ENCODE measurements around the gene DNAJC7.
"Not testable (repeated sequence)": the region's sequence is repeated elsewhere in the genome, so short reads cannot be mapped to it uniquely, and the experiment has no call there.

DNA sequence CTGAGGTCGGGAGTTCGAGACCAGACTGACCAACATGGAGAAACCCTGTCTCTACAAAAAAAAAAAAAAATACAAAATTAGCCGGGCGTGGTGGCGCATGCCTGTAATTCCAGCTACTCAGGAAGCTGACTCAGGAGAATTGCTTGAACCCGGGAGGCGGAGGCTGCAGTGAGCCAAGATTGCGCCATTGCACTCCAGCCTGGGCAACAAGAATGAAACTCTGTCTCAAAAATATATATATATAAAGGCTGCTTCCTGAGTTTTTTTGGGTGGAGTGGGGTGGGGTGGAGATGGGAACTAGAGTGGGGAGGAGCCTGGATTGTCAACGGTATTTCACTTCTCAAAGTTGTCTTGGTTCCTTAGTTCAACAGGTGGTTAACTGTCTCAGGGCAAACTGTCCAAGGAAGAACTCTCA, 7.0 kb downstream of the DNAJC7 start:
- not testable (repeated sequence) for TF ChIP-seq EZH2 (IDR thresholded peaks at IDR 0.05; ENCODE audit: borderline replicate concordance, low read depth, low read length, poor library complexity, severe bottlenecking)
- TF ChIP-seq, protein P1, sequence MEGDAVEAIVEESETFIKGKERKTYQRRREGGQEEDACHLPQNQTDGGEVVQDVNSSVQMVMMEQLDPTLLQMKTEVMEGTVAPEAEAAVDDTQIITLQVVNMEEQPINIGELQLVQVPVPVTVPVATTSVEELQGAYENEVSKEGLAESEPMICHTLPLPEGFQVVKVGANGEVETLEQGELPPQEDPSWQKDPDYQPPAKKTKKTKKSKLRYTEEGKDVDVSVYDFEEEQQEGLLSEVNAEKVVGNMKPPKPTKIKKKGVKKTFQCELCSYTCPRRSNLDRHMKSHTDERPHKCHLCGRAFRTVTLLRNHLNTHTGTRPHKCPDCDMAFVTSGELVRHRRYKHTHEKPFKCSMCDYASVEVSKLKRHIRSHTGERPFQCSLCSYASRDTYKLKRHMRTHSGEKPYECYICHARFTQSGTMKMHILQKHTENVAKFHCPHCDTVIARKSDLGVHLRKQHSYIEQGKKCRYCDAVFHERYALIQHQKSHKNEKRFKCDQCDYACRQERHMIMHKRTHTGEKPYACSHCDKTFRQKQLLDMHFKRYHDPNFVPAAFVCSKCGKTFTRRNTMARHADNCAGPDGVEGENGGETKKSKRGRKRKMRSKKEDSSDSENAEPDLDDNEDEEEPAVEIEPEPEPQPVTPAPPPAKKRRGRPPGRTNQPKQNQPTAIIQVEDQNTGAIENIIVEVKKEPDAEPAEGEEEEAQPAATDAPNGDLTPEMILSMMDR (conservative IDR thresholded peaks at IDR 0.05; ENCODE audit: low read depth, low read length), result not testable (repeated sequence)

Data from A673 (cell line).